HEK293T (cell line): ENCODE measurements around the gene RUVBL1.

Experiments
- ARNT ChIP-seq: fragments of 450-650 bp; IDR thresholded peaks from 2 replicates; pipeline ENCODE4 v1.6.1; 2017; ENCODE audit warnings: mild to moderate bottlenecking
- BHLHE40 ChIP-seq: fragments of 450-650 bp; IDR thresholded peaks from 2 replicates; pipeline ENCODE4 v1.6.1; 2016; ENCODE audit warnings: mild to moderate bottlenecking, moderate library complexity, borderline replicate concordance
- CTBP1 ChIP-seq: fragments of 450-650 bp; IDR thresholded peaks from 2 replicates; pipeline ENCODE4 v1.6.1; 2016; ENCODE audit warnings: borderline replicate concordance
- ELF4 ChIP-seq: fragments of 450-650 bp; IDR thresholded peaks from 2 replicates; pipeline ENCODE4 v1.6.1; 2017; ENCODE audit warnings: antibody characterized with exemption
- FOXA1 ChIP-seq: fragments of 450-650 bp; IDR thresholded peaks from 2 replicates; pipeline ENCODE4 v1.6.1; 2016; ENCODE audit warnings: mild to moderate bottlenecking
- FOXK2 ChIP-seq: fragments of 450-650 bp; IDR thresholded peaks from 2 replicates; pipeline ENCODE4 v1.6.1; 2016; ENCODE audit warnings: mild to moderate bottlenecking
- FOXM1 ChIP-seq: fragments of 450-650 bp; IDR thresholded peaks from 2 replicates; pipeline ENCODE4 v1.6.1; 2017; ENCODE audit warnings: mild to moderate bottlenecking, borderline replicate concordance
- SP1 ChIP-seq: fragments of 450-650 bp; IDR thresholded peaks from 2 replicates; pipeline ENCODE4 v1.6.1; 2017
- TARDBP ChIP-seq: fragments of 450-650 bp; IDR thresholded peaks from 2 replicates; pipeline ENCODE4 v1.6.1; 2016
- ZNF384 ChIP-seq: fragments of 450-650 bp; IDR thresholded peaks from 2 replicates; pipeline ENCODE4 v1.6.1; 2016
- TF ChIP-seq, protein P1 (sequence below): fragments of 450-650 bp; IDR thresholded peaks from 2 replicates; pipeline ENCODE4 v1.6.1; 2016

DNA sequence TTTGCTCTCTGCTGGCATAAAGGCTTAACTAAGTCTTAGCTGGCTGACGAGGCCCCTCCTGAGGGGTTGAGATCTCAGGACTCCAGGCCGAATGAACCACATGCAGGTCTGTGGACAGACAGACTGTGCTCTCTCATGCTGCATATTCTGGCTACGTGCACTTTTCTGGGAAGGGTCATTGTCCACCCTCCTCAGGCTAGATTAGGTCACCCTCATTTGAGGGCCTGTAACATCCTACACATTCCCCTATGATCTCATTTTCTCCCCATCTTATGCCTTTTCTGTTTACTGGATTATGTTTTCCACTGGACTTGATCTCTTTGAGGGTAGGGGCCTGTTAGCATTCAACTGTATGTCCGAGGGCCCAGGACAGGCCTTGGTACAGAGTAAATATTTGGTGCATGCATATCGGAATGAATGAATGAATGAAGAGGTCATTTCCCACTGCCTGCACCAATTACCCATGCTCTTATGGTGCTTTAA, 43.4 kb upstream of the RUVBL1 start:
- TF ChIP-seq FOXA1, result no peak
- no peak for TF ChIP-seq BHLHE40
- no peak for TF ChIP-seq ARNT
- no peak for TF ChIP-seq FOXM1
- no peak for TF ChIP-seq ELF4
- no peak for TF ChIP-seq ZNF384
- no peak for TF ChIP-seq TARDBP
- no peak for TF ChIP-seq FOXK2
- TF ChIP-seq SP1, result no peak
- no peak for TF ChIP-seq CTBP1
- TF ChIP-seq, protein P1, sequence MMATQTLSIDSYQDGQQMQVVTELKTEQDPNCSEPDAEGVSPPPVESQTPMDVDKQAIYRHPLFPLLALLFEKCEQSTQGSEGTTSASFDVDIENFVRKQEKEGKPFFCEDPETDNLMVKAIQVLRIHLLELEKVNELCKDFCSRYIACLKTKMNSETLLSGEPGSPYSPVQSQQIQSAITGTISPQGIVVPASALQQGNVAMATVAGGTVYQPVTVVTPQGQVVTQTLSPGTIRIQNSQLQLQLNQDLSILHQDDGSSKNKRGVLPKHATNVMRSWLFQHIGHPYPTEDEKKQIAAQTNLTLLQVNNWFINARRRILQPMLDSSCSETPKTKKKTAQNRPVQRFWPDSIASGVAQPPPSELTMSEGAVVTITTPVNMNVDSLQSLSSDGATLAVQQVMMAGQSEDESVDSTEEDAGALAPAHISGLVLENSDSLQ, result no peak
